AG10803 (cell line): ENCODE results near the gene LSR.

Experiments
- DNase-seq: peaks from one replicate; pipeline ENCODE4 v3.0.0; 2010; ENCODE audit warnings: low read depth
- H3K4me3 ChIP-seq: 2 replicates; pipeline ENCODE4 v1.5.1; 2011; ENCODE audit warnings: mild to moderate bottlenecking, low read length, control low read depth
- TF ChIP-seq, protein P1 (sequence below): conservative IDR thresholded peaks from 2 replicates; pipeline ENCODE4 v1.5.1; 2011; ENCODE audit warnings: mild to moderate bottlenecking, low read length, control low read depth, inconsistent platforms

Gene LSR

GRCh38 chr19:35261356-35262100 is 12.7 kb downstream of the LSR start:
- H3K4me3 ChIP-seq, result no peak overlapping the region
- TF ChIP-seq, protein P1, sequence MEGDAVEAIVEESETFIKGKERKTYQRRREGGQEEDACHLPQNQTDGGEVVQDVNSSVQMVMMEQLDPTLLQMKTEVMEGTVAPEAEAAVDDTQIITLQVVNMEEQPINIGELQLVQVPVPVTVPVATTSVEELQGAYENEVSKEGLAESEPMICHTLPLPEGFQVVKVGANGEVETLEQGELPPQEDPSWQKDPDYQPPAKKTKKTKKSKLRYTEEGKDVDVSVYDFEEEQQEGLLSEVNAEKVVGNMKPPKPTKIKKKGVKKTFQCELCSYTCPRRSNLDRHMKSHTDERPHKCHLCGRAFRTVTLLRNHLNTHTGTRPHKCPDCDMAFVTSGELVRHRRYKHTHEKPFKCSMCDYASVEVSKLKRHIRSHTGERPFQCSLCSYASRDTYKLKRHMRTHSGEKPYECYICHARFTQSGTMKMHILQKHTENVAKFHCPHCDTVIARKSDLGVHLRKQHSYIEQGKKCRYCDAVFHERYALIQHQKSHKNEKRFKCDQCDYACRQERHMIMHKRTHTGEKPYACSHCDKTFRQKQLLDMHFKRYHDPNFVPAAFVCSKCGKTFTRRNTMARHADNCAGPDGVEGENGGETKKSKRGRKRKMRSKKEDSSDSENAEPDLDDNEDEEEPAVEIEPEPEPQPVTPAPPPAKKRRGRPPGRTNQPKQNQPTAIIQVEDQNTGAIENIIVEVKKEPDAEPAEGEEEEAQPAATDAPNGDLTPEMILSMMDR, result no peak
- DNase-seq, result no peak

DNA sequence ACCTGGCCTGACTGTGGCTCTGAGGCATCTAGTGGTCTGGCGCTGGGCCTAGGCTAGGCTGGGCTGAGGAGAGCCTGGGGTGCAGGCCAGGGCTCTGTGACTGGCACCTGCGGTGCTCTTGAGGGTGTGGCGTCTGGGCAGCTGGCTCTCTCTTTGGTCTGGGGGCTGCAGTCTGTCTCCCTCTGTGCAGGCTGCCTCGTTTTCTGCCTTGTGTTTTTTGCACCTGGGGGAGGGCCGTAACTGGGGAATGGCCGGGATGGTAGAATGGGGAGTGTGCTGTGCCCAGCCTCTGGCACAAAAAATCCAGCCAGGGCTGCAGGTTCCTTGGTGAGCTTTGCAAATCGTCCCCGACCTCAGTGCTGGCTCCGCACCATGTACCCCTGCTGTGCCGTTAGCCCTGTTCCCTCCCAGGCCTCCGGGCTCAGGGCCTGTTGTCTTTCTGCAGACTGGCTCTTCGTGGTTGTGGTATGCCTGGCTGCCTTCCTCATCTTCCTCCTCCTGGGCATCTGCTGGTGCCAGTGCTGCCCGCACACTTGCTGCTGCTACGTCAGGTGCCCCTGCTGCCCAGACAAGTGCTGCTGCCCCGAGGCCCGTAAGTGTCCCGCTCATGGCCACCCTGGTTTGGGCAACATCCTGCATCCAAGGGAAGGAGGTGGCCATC is 13.4 kb downstream of the LSR start:
- no peak overlapping the region for H3K4me3 ChIP-seq
- no peak for DNase-seq
- TF ChIP-seq, protein P1, result no peak

DNA sequence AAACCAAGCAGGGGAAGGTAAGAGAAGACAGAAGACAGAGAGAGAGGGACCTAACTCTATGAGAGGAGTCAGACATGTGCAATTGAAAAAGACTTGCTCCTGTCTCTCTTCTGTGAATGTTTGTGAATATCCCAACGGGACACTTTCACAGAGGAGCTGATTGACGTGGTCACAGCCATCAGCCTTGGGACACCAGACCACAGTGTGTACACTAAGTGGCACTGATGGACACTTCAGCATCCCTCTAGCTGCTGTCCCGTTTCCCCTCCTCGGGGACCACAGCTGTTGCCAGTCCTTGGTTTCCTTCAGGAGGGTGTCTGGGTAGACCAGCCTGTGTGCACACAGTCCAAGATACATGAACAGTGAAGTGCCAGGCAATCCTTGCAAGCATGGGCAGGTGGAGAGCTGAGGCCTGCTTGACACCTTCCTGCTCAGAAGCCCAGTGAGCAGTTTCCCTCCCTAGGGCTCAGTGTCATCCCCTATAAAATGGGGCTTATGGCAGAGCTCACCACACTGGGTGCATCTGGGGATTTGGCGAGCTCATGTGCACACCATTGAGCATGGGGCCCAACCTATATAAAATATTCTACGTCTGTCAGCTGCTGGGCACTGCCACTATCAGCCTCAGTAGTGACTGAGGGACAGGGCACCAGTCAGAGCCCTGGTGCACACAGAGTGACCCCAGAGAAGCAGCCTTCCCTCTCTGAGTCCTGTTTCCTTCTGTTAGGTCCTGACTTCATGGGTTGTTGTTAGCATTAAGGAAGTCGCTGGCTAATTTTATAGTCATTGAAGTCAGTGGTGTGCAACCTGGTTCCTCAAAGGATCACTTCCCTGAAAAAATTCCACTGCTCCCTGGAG is 15.7 kb downstream of the LSR start:
- TF ChIP-seq, protein P1, result no peak
- no peak for DNase-seq
- no peak overlapping the region for H3K4me3 ChIP-seq

- peak; percentile 17 for DNase-seq
- TF ChIP-seq, protein P1, result no peak
- no peak overlapping the region for H3K4me3 ChIP-seq
Observed at GRCh38 chr19:35265126-35265899, 16.5 kb downstream of the LSR start.

GRCh38 chr19:35265900-35266519 is 17.2 kb downstream of the LSR start:
- TF ChIP-seq, protein P1, result no peak
- no peak overlapping the region for H3K4me3 ChIP-seq
- DNase-seq, result no peak
